ENCODE measurements around the gene SENP8. TPM values are rescaled to one million over a fixed set of nuclear protein-coding genes. Genes with fewer than 3 reads are reported as not detected.

The SENP8 gene
- total and polyA plus RNA-seq, 2 of the 8 experiments (the other 6 are each of a cell fraction or from before 2014, with no cell fraction given) = 4.1 to 6.0 TPM

GRCh38 chr15:72161361-72162132 lies 43.3 kb downstream of the SENP8 start (continued):
- no peak for TF ChIP-seq CHD1 (IDR thresholded peaks at IDR 0.05; ENCODE audit: low read depth, low read length)
- no peak for TF ChIP-seq CBX8 (IDR thresholded peaks at IDR 0.05; ENCODE audit: borderline replicate concordance, low read depth, low read length)
